GM18867 (cell line): Measurements from ENCODE around the gene MIA3.
"Not testable (repeated sequence)": the region's sequence is repeated elsewhere in the genome, so short reads cannot be mapped to it uniquely, and the experiment has no call there.

Experiments used
- ATAC-seq: cut with Tn5 transposase; IDR thresholded peaks from one replicate; pipeline ENCODE4 v1.9.1; 2021; ENCODE audit warnings: mild to moderate bottlenecking, moderate library complexity; ENCODE audit not compliant: unreplicated experiment

The MIA3 gene

GRCh38 chr1:222665964-222666363 lies 48.1 kb downstream of the MIA3 start:
- no peak for ATAC-seq

GRCh38 chr1:222668184-222668583 lies 50.3 kb downstream of the MIA3 start:
- not testable (repeated sequence) for ATAC-seq

GRCh38 chr1:222669107-222669506 lies 51.2 kb downstream of the MIA3 start:
- ATAC-seq: not testable (repeated sequence)

GRCh38 chr1:222670110-222670509 lies 52.2 kb downstream of the MIA3 start:
- ATAC-seq: no peak

- no peak for ATAC-seq
These were observed 62.2 kb downstream of the MIA3 start for GRCh38 chr1:222680080-222680479.

GRCh38 chr1:222691016-222691415 lies 73.1 kb downstream of the MIA3 start:
- ATAC-seq: no peak

- no peak for ATAC-seq
These were observed 77.0 kb downstream of the MIA3 start for GRCh38 chr1:222694927-222695326.

- no peak for ATAC-seq
These were observed 78.8 kb downstream of the MIA3 start for GRCh38 chr1:222696741-222697140.

GRCh38 chr1:222697203-222697602 lies 79.3 kb downstream of the MIA3 start:
- no peak for ATAC-seq

- ATAC-seq: no peak
These were observed 79.9 kb downstream of the MIA3 start for GRCh38 chr1:222697826-222698225.

- no peak for ATAC-seq
These were observed 84.3 kb downstream of the MIA3 start for GRCh38 chr1:222702210-222702609.

- ATAC-seq: no peak
These were observed 86.4 kb downstream of the MIA3 start for GRCh38 chr1:222704260-222704659.

- no peak for ATAC-seq
These were observed 88.9 kb downstream of the MIA3 start for GRCh38 chr1:222706815-222707214.

- ATAC-seq: no peak
These were observed 91.8 kb downstream of the MIA3 start for GRCh38 chr1:222709700-222710153.

GRCh38 chr1:222711319-222712252 lies 93.7 kb downstream of the MIA3 start:
- ATAC-seq: peak; percentile 37

GRCh38 chr1:222712253-222713090 lies 94.6 kb downstream of the MIA3 start, which contains the start of the genes AIDA and BROX:
TSS of gene AIDA (minus strand) at chr1:222712491. CDS start at chr1:222712317, 174 bp downstream.
TSS of gene BROX (plus strand) at chr1:222712564. CDS start at chr1:222715700, 3,136 bp downstream.
- peak; percentile 80 for ATAC-seq

GRCh38 chr1:222713091-222713961 lies 95.4 kb downstream of the MIA3 start:
- ATAC-seq: peak; percentile 73

- no peak for ATAC-seq
These were observed 98.5 kb downstream of the MIA3 start for GRCh38 chr1:222716393-222716792.
